GM18519 (cell line): ENCODE measurements around the gene H2BW1.
A peak's percentile ranks its signal among the peaks of the same experiment; 100 is the strongest.
"Not testable (repeated sequence)": the region's sequence is repeated elsewhere in the genome, so short reads cannot be mapped to it uniquely, and the experiment has no call there.

Experiments used
- ATAC-seq: cut with Tn5 transposase; IDR thresholded peaks from one replicate; pipeline ENCODE4 v1.9.1; 2021; ENCODE audit warnings: mild to moderate bottlenecking, moderate library complexity; ENCODE audit not compliant: unreplicated experiment, low FRiP score

H2BW1 gene, protein sequence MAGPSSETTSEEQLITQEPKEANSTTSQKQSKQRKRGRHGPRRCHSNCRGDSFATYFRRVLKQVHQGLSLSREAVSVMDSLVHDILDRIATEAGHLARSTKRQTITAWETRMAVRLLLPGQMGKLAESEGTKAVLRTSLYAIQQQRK

DNA sequence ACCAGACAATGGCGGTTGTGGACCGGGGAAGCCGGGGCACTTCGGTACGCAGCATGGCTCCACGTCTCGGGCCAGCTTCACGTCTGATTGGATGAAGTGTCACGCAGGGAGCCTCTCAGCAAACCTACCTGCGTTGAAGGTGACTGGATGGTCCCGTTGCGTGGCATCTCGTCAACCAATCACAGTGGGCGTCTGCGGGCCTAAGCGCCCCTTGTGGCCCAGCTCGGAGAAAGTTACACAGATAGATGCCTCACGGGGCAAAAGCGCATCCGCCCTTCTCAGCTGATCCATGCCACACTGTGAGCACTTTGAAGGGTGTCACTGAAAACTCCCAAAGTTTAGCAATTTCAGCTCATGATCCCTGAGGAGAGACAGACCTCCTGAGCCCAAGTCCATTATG, at the start of gene H2BW1:
TSS of gene H2BW1 (minus strand) at position 103 of the 400 bp plus-strand sequence. CDS start 132 bp downstream, outside the sequence.
- no peak for ATAC-seq

DNA sequence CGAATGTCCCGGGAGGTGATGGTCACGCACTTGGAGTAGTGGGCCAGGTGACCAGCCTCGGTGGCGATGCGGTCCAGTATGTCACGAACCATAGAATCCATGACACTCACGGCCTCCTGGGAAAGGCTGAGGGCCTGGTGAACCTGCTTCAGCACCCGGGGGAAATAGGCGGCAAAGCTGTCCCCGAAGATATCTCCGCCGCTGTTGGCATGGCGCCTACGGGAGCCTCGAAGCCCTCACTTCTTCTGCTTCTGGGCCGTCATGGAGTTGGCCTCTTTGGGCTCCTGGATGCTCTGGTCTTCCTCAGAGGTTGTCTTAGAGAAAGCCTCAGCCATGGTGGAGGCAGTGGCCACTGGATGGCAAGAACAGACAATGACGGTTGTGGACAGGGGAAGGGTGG, 49.1 kb upstream of the H2BW1 start:
- ATAC-seq: not testable (repeated sequence)

DNA sequence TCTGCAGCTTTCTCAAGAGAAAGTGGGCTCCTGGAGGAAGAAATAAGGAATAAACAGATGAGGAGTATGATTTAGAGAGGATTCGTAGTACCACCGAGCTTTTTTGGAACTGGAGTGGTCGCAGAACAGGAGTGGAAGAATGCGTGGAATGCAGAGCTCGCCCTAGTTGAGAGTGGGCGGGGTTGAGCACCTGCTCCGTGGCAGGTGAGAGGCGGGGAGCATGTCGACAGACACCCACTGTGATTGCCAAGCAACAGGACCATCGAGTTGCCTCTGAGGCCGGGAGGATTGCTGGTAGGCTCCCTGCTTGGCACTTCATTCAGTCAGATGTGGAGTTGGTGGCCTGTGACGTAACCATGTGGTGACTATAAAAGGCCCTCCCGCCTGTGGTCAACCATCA, 41.4 kb upstream of the H2BW1 start:
- ATAC-seq: not testable (repeated sequence)

DNA sequence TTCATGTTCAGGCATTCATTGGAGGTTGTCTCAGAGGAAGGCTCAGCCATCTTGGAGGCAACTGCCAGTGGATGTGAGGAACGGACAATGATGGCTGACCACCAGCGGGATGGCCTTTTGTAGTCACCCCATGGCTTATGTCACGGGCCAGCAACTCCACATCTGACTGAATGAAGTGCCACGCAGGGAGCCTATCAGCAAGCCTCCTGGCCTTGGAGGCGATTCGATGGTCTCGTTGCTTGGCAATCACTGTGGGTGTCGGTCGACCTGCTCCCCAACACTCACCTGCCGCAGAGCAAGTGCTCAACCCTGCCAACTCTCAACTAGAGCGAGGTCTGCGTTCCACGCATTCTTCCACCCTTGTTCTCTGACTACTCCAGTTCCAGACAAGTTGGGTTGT, 33.7 kb upstream of the H2BW1 start:
- no peak for ATAC-seq

DNA sequence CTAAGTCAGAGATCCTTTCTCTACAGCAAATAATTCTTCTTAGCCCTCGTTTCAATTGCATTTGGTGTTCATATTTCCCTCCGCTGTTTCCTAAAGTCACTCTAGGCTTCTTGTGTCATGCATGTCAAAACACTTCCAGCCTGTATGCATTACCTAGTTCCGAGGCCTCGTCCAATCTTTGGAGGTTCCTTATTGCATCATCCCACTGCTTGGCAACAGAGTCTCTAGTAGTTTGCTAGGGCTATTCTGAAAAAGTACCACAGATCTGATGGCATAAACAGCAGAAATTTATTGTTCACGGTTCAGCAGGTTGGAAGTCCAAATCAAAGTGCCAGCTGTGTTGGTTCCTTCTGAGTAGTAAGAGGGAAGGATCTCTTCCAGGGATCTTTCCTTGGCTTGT, 32.1 kb upstream of the H2BW1 start:
- ATAC-seq: no peak

DNA sequence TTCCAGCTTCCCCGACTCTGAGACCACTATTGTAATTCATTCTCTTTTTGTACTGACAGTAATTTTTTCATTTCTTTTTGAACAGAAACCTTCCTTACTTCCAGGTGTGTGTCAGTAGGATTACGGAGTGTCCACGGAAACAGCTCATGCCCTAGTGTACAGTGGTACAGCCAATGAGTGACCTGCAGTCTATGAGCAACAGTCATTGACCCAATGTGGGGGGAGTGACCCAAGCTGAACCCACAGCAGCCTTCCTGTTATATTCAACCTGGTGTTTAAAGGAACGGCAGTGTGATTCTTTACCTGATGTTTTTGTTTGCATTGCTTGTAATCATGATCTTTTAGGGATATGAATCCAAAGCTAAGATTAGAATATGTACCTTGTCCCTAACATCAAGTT, 27.5 kb upstream of the H2BW1 start:
- no peak for ATAC-seq

DNA sequence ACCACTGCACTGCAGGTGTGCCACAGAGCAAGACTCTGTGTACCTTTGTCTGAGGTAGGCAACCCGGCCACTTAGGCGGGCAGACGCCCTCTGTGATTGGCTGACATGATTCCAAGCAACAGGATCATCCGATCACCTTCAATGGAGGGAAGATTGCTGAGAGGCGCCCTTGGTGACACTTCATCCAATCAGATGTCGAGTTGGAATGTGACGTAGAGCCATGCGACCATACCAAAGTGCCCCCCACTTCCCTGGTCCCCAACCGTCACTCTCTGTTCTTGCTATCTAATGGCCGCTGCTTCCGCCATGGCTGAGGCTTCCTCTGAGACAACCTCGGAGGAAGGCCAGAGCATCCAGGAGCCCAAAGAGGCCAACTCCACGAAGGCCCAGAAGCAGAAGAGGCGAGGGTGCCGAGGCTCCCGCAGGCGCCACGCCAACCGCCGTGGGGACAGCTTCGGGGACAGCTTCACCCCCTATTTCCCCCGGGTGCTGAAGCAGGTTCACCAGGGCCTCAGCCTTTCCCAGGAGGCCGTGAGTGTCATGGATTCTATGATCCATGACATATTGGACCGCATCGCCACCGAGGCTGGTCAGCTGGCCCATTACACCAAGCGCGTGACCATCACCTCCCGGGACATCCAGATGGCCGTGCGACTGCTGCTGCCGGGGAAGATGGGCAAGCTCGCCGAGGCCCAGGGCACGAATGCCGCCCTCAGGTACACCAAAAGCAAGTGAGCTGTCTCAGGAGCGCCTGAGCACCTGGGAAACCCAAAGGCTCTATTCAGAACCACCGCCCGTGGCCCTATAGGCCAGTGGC, 26.4 kb upstream of the H2BW1 start, which contains the start of gene H2BW2:
TSS of gene H2BW2 (plus strand) at position 268 of the 817 bp plus-strand sequence. CDS start at position 307, 39 bp downstream.
- no peak for ATAC-seq

DNA sequence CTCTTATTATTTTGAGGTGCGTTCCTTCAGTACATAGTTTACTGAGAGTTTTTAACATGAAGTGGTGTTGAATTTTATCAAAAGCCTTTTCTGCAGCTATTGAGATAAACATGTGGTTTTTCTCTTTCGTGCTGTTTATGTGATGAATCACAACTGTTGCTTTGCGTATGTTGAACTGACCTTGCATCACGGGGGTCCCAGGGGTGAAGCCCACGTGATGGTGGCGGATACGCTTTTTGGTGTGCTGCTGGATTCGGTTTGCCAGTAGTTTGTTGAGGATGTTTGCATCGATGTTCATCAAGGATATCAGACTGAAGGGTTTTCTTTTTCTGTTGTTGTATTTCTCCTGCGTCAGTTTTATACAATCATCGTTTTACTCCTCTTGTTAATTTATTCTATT, 4.6 kb upstream of the H2BW1 start:
- ATAC-seq: no peak

DNA sequence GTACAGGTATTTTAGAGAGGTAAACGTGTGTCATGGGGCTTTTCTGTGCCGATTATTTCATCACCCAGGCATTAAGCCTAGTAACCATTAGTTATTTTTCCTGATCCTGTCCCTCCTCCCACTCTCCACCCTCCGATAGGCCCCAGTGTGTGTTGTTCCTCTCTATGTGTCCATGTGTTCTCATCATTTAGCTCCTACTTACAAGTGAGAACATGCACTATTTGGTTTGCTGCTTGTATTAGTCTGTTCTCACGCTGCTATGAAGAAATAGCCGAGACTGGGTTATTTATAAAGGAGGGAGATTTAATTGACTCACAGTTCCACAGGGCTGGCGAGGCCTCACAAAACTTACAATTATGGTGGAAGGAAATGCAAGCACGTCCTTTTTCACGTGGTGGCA, 2.1 kb upstream of the H2BW1 start:
- ATAC-seq: not testable (repeated sequence)

DNA sequence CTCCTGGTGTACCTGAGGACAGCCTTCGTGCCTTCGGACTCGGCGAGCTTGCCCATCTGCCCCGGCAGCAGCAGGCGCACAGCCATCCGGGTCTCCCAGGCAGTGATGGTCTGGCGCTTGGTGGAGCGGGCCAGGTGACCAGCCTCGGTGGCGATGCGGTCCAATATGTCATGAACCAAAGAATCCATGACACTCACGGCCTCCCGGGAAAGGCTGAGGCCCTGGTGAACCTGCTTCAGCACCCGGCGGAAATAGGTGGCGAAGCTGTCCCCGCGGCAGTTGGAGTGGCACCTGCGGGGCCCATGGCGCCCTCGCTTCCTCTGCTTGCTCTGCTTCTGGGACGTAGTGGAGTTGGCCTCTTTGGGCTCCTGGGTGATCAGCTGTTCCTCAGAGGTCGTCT, 350 bp downstream of the H2BW1 start:
- no peak for ATAC-seq

DNA sequence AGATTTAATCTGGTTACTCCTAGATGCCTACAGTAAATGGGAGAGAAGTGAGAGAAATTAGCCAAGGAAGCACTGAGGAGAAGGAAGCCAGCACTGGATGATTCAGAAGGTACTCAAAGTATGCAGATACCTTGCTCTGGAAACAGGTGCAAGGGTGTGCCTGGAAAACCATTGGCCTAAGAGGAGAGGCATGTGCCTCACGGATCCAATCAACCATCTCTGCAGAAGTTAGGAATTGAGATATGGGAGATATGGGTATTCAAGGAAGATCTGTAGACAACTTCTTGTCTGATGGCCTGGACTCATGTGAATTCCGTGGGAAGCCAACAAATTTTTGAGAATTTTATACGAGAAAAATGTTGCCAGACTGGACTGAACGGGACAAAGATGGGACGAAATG, 4.7 kb downstream of the H2BW1 start:
- ATAC-seq: no peak

DNA sequence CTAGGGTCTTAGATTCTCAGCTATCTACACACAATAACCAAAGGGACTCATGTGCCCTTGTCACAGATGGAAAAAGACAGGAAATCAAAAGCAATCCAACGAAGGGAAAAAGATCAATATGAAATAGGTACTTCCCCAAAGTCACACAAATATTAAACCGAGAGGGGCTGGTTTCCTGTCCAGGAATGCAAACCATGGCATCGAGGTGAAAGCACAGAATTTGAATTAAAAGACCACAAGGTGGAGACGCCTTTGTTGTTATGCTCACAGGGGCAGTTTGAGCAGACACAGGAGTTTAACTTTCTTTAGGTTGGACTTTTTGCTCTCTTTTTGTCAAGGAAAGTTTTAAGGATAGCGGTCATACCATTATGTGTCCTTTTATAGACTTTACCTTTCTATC, 14.3 kb downstream of the H2BW1 start:
- no peak for ATAC-seq

DNA sequence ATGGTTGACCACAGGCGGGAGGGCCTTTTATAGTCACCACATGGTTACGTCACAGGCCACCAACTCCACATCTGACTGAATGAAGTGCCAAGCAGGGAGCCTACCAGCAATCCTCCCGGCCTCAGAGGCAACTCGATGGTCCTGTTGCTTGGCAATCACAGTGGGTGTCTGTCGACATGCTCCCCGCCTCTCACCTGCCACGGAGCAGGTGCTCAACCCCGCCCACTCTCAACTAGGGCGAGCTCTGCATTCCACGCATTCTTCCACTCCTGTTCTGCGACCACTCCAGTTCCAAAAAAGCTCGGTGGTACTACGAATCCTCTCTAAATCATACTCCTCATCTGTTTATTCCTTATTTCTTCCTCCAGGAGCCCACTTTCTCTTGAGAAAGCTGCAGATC, 30.0 kb downstream of the H2BW1 start:
- not testable (repeated sequence) for ATAC-seq

DNA sequence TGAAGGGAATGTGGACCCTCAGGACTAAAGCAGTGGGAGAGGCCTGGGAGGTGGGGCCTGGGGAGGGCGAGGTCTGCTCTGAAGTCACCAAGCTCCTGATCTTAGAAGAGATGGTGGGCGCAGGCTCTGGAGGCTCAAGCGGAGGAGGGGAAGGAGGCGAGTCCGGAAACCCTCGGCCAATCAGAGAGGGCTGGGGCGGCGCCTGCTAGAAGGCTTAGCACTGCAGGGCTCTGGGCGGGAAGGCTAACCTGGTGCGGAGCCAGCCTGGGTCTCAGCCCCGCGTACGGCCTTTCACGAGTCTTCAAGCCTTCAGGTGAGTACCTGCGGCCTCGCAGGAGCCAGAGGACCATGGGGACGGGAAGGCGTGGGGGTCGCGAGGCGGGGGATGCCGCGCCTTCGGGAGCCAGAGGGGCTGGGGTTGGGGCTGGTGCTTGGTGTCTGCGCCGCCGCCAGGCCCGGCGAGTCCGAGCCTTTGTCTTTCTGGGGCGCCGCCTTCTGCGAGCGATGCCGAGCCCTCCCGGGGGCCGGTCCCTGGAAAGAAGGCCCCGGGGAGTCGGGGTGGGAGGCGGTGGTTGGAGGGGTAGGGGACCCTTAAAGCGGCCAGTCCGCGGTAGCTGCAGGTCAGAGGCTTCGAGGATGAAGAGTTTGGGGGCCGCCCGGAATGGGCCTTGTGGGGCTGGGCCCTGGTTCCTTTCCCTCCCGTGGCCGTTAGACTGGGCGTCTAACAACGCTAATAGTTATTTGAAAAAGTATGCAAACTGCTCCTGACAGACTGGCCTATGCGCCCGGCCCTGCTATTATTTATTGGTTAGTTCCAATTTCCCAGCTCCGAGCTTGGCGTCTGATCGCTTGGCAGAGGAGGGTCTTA, 50.9 kb downstream of the H2BW1 start, which contains the start of gene TMSB15B:
TSS of gene TMSB15B (plus strand) at position 217 of the 868 bp plus-strand sequence.
- ATAC-seq: peak; percentile 98
